H1 (cell line): ENCODE data around the gene METTL1. TPM values are rescaled to one million over a fixed set of nuclear protein-coding genes. Genes with fewer than 3 reads are reported as not detected.

Experiments
- CTCF ChIA-PET: fragments of 300-600 bp; sonication (Branson Sonifier 250); formaldehyde crosslinking; loops from one replicate; lab custom pipeline; 2021; ENCODE audit not compliant: partially characterized antibody; lab: Charles Lee
- POLR2A ChIA-PET: fragments of 300-600 bp; sonication (Branson Sonifier 250); formaldehyde crosslinking; loops from one replicate; lab custom pipeline; 2021; ENCODE audit warnings: inconsistent platforms; ENCODE audit not compliant: partially characterized antibody; lab: Charles Lee
- DNase-seq, 2 experiments: peaks; one replicate each; pipeline versions ENCODE4 v3.0.0 to v3.0.0-alpha.2; 2010 to 2022; ENCODE audit warnings: low spot score in 2 of 2, low read depth in 1 of 2, mixed read lengths in 1 of 2
- FAIRE-seq: peaks from 2 replicates; lab custom pipeline; 2011; peaks lifted over from hg19 to GRCh38; lab: Jason Lieb, UNC
- H2AFZ ChIP-seq: 2 replicates; pipeline ENCODE4 v1.8.1; 2012; ENCODE audit warnings: low read length, inconsistent platforms
- H2AK5ac ChIP-seq: 2 replicates; pipeline ENCODE4 v1.6.1; 2013; ENCODE audit warnings: low read depth, low read length
- H2BK120ac ChIP-seq: replicated peaks from 2 replicates; pipeline ENCODE3; 2013; ENCODE audit warnings: low read depth, low read length, inconsistent platforms
- H2BK12ac ChIP-seq: 2 replicates; pipeline ENCODE4 v1.6.1; 2013; ENCODE audit warnings: low read depth, low read length
- H2BK15ac ChIP-seq: 2 replicates; pipeline ENCODE4 v1.6.1; 2013; ENCODE audit warnings: low read length
- H2BK20ac ChIP-seq: 2 replicates; pipeline ENCODE4 v1.6.1; 2013; ENCODE audit warnings: low read length
- H2BK5ac ChIP-seq: 2 replicates; pipeline ENCODE4 v1.6.1; 2013; ENCODE audit warnings: low read depth, low read length
- H3K14ac ChIP-seq: 2 replicates; pipeline ENCODE4 v1.6.1; 2013; ENCODE audit warnings: inconsistent platforms; ENCODE audit not compliant: insufficient read length
- H3K18ac ChIP-seq: 2 replicates; pipeline ENCODE4 v1.6.1; 2013; ENCODE audit warnings: low read length; ENCODE audit errors: extremely low read depth
- H3K23ac ChIP-seq: 2 replicates; pipeline ENCODE4 v1.6.1; 2013; ENCODE audit warnings: inconsistent platforms; ENCODE audit not compliant: insufficient read length
- H3K23me2 ChIP-seq: 2 replicates; pipeline ENCODE4 v1.6.1; 2013; ENCODE audit warnings: low read depth, low read length
- H3K27ac ChIP-seq: 2 replicates; pipeline ENCODE4 v1.6.1; 2011; ENCODE audit warnings: low read depth, low read length, inconsistent platforms
- H3K27me3 ChIP-seq, 4 experiments: replicated peaks in 1 of 4; 1 replicate in 1 of 4; 2 replicates in 3 of 4; pipeline versions ENCODE4 v1.6.1 to v1.8.1; 2011 to 2013; ENCODE audit warnings: low read length in 3 of 4, mild to moderate bottlenecking in 3 of 4, inconsistent platforms in 2 of 4, mixed read lengths in 2 of 4, moderate library complexity in 1 of 4; ENCODE audit not compliant: control insufficient read depth in 3 of 4, insufficient read depth in 3 of 4; ENCODE audit errors: extremely low read depth in 1 of 4
- H3K36me3 ChIP-seq, 4 experiments: 2 replicates each; pipeline versions ENCODE4 v1.6.1 to v1.8.1; 2011 to 2013; ENCODE audit warnings: mild to moderate bottlenecking in 4 of 4, low read length in 3 of 4, moderate library complexity in 2 of 4, control low read depth in 1 of 4, inconsistent platforms in 1 of 4; ENCODE audit not compliant: insufficient read depth in 4 of 4, control insufficient read depth in 2 of 4
- H3K4ac ChIP-seq: replicated peaks from 2 replicates; pipeline ENCODE3; 2013; ENCODE audit warnings: low read length, low read depth, mixed read lengths, inconsistent platforms; ENCODE audit not compliant: insufficient read length
- H3K4me1 ChIP-seq, 4 experiments: replicated peaks in 1 of 4; 1 replicate in 1 of 4; 2 replicates in 3 of 4; pipeline versions ENCODE4 v1.6.1 to v1.8.1; 2011 to 2013; ENCODE audit warnings: low read length in 3 of 4, inconsistent platforms in 2 of 4, mixed read lengths in 1 of 4; ENCODE audit not compliant: insufficient read depth in 4 of 4, control insufficient read depth in 3 of 4
- H3K4me2 ChIP-seq, 2 experiments: 2 replicates each; pipeline versions ENCODE4 v1.6.1 to v1.8.1; 2011 to 2013; ENCODE audit warnings: low read depth in 2 of 2, low read length in 2 of 2, control low read depth in 1 of 2, inconsistent platforms in 1 of 2, mild to moderate bottlenecking in 1 of 2; ENCODE audit not compliant: insufficient read depth in 1 of 2
- H3K4me3 ChIP-seq, 4 experiments: fragments of 200-600, 300-600 bp in 1 of 4; sonication (generic), shearing (Covaris generic), sonication (Bioruptor Twin) in 1 of 4; 2 replicates each; pipeline versions ENCODE4 v1.5.1 to v1.8.1; 2011 to 2016; ENCODE audit warnings: low read length in 4 of 4, low read depth in 3 of 4, control low read depth in 2 of 4, inconsistent platforms in 2 of 4, mild to moderate bottlenecking in 2 of 4, mixed read lengths in 1 of 4, moderate library complexity in 1 of 4; ENCODE audit not compliant: insufficient read depth in 2 of 4; ENCODE audit errors: extremely low read depth in 1 of 4
- H3K56ac ChIP-seq: replicated peaks from 2 replicates; pipeline ENCODE3; 2013; ENCODE audit warnings: low read depth, mild to moderate bottlenecking, mixed read lengths, low read length, inconsistent platforms; ENCODE audit not compliant: insufficient read length
- H3K79me1 ChIP-seq: 2 replicates; pipeline ENCODE4 v1.6.1; 2013; ENCODE audit warnings: low read depth, low read length, control low read depth
- H3K79me2 ChIP-seq, 2 experiments: 2 replicates each; pipeline versions ENCODE4 v1.6.1 to v1.8.1; 2012 to 2013; ENCODE audit warnings: low read length in 2 of 2, mild to moderate bottlenecking in 2 of 2, inconsistent platforms in 1 of 2; ENCODE audit not compliant: insufficient read depth in 2 of 2, control insufficient read depth in 1 of 2
- H3K9ac ChIP-seq, 4 experiments: replicated peaks in 1 of 4; 1 replicate in 1 of 4; 2 replicates in 3 of 4; pipeline versions ENCODE4 v1.6.1 to v1.8.1; 2011 to 2013; ENCODE audit warnings: low read depth in 3 of 4, low read length in 3 of 4, control low read depth in 2 of 4, mild to moderate bottlenecking in 2 of 4, moderate library complexity in 2 of 4, inconsistent platforms in 1 of 4; ENCODE audit errors: extremely low read depth in 1 of 4
- H3K9me3 ChIP-seq, 2 experiments: 2 replicates each; pipeline versions ENCODE4 v1.6.1 to v1.8.1; 2012 to 2013; ENCODE audit warnings: mild to moderate bottlenecking in 2 of 2, moderate library complexity in 2 of 2, control low read depth in 1 of 2, inconsistent platforms in 1 of 2, low read depth in 1 of 2, low read length in 1 of 2, mixed read lengths in 1 of 2; ENCODE audit not compliant: insufficient read depth in 2 of 2
- H4K20me1 ChIP-seq, 2 experiments: replicated peaks in 1 of 2; 2 replicates each; pipeline versions ENCODE3 to v1.8.1; 2011 to 2013; ENCODE audit warnings: inconsistent platforms in 2 of 2, low read length in 2 of 2, mild to moderate bottlenecking in 1 of 2; ENCODE audit not compliant: insufficient read depth in 2 of 2, control insufficient read depth in 1 of 2
- H4K5ac ChIP-seq: 2 replicates; pipeline ENCODE4 v1.6.1; 2013; ENCODE audit warnings: low read length, low read depth, mixed read lengths, inconsistent platforms; ENCODE audit not compliant: insufficient read length
- H4K8ac ChIP-seq: 2 replicates; pipeline ENCODE4 v1.8.0; 2013; ENCODE audit warnings: mild to moderate bottlenecking, moderate library complexity, low read length, inconsistent platforms; ENCODE audit not compliant: insufficient read depth; ENCODE audit errors: extremely low read depth
- H4K91ac ChIP-seq: replicated peaks from 2 replicates; pipeline ENCODE3; 2013; ENCODE audit warnings: low read length, mixed read lengths, inconsistent platforms; ENCODE audit not compliant: insufficient read length
- EZH2 ChIP-seq: fragments of 200-600 bp; sonication (generic); IDR thresholded peaks from 2 replicates; pipeline ENCODE4 v1.7.1; 2012; ENCODE audit warnings: low read depth, mild to moderate bottlenecking, moderate library complexity, low read length, inconsistent platforms; ENCODE audit not compliant: severe bottlenecking
- SIX5 ChIP-seq: IDR thresholded peaks from 2 replicates; pipeline ENCODE4 v1.6.1; 2011; ENCODE audit warnings: mild to moderate bottlenecking, low read depth, low read length
- WGBS, 2 experiments: shearing (Covaris generic) in 1 of 2; methylation state at CpG; one replicate each; pipeline versions ENCODE4 v1.1.6 to v1.1.7; 2013 to 2015; ENCODE audit warnings: low lambda C conversion rate in 2 of 2, mixed read lengths in 2 of 2, inconsistent platforms in 1 of 2, low coverage in 1 of 2, missing lambda C conversion rate in 1 of 2; ENCODE audit not compliant: insufficient replicate concordance in 2 of 2, insufficient coverage in 1 of 2, insufficient read length in 1 of 2; ENCODE audit errors: extremely low coverage in 1 of 2, missing lambda C conversion rate in 1 of 2; 5-methylcytosine and 5-hydroxymethylcytosine counted together
- polyA plus RNA-seq, 7 experiments: library from polyadenylated mRNA; depleted of rRNA in 3 of 7; stranded (reverse) in 5 of 7; unstranded in 2 of 7; fragments of >200 nt in 5 of 7; fragments of 200-250 nt in 2 of 7; gene quantifications; 1 replicate in 5 of 7; 2 replicates in 1 of 7; 4 replicates in 1 of 7; pipeline versions ENCODE4 v1.2.1 to v1.2.3, GENCODE V29; 2011 to 2013; ENCODE audit warnings: missing spikeins in 2 of 7, mixed read lengths in 2 of 7
- total RNA-seq: library from RNA; stranded (reverse); fragmentation: NEBNext Ultra II Directional; extraction: Animal tissue kit (Norgen Biotek cat#: 25700); gene quantifications from 2 replicates; pipeline ENCODE4 v1.2.1, GENCODE V29; 2021
- TF ChIP-seq, protein P1 (sequence below): IDR thresholded peaks from 2 replicates; pipeline ENCODE4 v1.6.1; 2011; ENCODE audit warnings: low read length, improper control_type of control experiment

The METTL1 gene
- total and polyA plus RNA-seq, 2 of the 8 experiments (the other 6 are each of a cell fraction or from before 2014, with no cell fraction given) = 40.5 to 46.0 TPM

DNA sequence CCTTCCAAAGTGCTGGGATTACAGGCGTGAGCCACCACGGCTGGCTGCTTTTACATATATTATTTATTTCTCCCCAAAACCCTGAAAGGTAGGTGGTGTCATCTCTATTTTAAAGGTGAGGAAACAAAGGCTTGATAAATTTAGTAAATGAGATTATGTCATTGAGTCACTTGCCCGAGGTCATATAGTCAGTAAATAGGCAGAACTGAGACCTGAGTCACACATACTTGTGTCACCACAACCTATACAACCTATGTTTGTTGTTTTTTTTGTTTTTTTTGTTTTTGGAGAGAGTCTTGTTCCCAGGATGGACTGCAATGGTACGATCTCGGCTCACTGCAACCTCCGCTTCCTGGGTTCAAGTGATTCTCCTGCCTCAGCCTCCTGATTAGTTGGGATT, 23.4 kb upstream of the METTL1 start:
- Histone ChIP-seq H3K23ac (no peak overlapping the region), H3K79me1 (no peaks in the 10 kb centered on the region; the same call in 1 of the 2 replicates), H3K79me2 (no peaks in the 10 kb centered on the region), H2BK5ac (no peak overlapping the region), H2BK15ac (no peak overlapping the region), H3K56ac (no peak overlapping the region), H2BK20ac (no peak overlapping the region), H3K36me3 (peaks cover 2 to 37% (median 20%) of the 10 kb centered on the region in 4 experiments; a peak in 7 of 8 replicates), H3K14ac (no peak overlapping the region), H2AFZ (no peak overlapping the region), H3K18ac (no peak overlapping the region), H3K4ac (no peak overlapping the region), H4K5ac (no peak overlapping the region), H2AK5ac (no peak overlapping the region), H3K4me3 (no peak overlapping the region), H2BK120ac (no peak overlapping the region), H3K23me2 (no peaks in the 10 kb centered on the region), H3K4me2 (no peak overlapping the region), H4K91ac (no peak overlapping the region), H4K20me1 (no peaks in the 10 kb centered on the region), H3K9me3 (no peaks in the 10 kb centered on the region), H3K9ac (no peak overlapping the region), H3K27ac (no peak overlapping the region), H3K27me3 (no peaks in the 10 kb centered on the region), H2BK12ac (no peak overlapping the region), H4K8ac (no peak overlapping the region), H3K4me1 (no peaks in the 10 kb centered on the region)
- CTCF ChIA-PET = interaction anchor here (0.7 to 8.3 kb wide), 3 partner anchors 8 to 1348 kb away, joined by 3 to 56 read pairs (median 14); partner anchors contain the start of gene TSFM
- 96% methylated on average over 6 of the region's 6 CpGs; no CpG with 5 or more reads in 1 of the 2 experiments for WGBS, 2 experiments
- no peak for FAIRE-seq
- POLR2A ChIA-PET = interaction anchor here (1.2 to 3.1 kb wide), 2 partner anchors 12 to 15 kb away, joined by 3 to 10 read pairs; partner anchors contain the start of gene TSFM
- no peak for DNase-seq
- TF ChIP-seq SIX5 = no peak
- TF ChIP-seq EZH2 = no peak
- TF ChIP-seq, protein P1, sequence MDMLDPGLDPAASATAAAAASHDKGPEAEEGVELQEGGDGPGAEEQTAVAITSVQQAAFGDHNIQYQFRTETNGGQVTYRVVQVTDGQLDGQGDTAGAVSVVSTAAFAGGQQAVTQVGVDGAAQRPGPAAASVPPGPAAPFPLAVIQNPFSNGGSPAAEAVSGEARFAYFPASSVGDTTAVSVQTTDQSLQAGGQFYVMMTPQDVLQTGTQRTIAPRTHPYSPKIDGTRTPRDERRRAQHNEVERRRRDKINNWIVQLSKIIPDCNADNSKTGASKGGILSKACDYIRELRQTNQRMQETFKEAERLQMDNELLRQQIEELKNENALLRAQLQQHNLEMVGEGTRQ = no peak
